NCI-H2107 treated with DMSO at 0.1 percent for 48 hours (cell line): ENCODE data around the gene ITGB5.

Experiments
- DNase-seq: peaks from one replicate; lab custom pipeline; 2025; ENCODE audit not compliant: unreplicated experiment; lab: John Stamatoyannopoulos, UW

The ITGB5 gene

GRCh38 chr3:124862006-124862405 is 25.2 kb downstream of the ITGB5 start:
- no peak for DNase-seq

- no peak for DNase-seq
Measured at GRCh38 chr3:124861041-124861440, 26.1 kb downstream of the ITGB5 start.

GRCh38 chr3:124860599-124860998 is 26.6 kb downstream of the ITGB5 start:
- DNase-seq = no peak

DNA sequence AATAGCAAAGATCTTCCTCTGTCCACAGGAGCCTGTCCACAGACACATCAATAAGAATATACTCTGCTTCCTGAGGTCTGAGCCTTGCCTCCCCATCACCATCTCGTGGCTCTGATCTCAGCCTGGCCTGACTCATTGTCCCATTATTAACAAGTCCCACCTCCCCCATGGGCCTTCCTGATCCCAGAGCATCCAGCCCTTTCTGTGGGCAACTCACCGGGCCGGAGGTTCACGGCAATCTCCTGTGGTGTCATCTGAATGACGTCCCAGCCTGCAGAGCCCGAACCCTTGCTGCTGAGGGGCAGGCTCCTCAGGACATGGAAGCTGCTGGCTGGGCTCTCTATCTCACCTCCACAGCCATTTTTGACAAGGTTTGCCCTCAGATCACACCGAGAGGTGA is 28.1 kb downstream of the ITGB5 start:
- DNase-seq = no peak

DNA sequence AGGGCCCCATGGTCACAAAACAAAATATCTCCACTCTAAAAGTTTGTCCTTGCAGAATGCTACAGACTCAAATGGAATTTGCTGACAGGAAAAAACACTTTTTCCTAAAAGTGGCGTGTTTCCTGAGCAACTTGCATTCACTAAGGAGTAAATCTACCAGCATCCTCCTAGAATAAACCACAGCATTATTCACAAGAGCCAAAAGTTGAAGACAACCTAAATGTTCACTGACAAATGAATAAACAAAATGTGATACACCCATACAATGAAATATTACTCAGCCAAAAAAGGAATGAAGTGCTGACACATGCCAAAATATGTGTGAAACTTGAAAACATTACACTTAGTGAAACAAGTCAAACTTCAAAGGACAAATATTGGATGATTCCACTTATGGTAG is 28.9 kb downstream of the ITGB5 start:
- no peak for DNase-seq

GRCh38 chr3:124856677-124857076 is 30.5 kb downstream of the ITGB5 start:
- no peak for DNase-seq

DNA sequence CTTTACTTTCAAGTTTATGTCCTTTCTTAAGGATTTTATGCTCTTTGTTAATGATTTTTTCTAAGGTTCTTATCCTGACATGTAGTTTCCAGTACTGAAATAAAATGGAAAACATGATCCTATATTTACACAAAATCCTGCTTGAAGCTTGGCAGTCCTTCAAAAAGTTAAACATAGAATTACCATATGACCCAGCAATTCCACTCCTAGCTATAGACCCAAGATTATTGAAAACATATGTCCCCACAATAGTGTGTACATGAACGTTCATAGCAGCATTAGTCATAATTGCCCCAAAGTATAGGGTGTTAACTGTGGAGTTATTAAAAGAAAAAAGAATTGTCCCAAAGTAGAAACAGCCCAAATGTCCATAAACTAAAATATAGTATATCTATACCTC is 33.2 kb downstream of the ITGB5 start:
- no peak for DNase-seq

GRCh38 chr3:124853446-124853845 is 33.7 kb downstream of the ITGB5 start:
- DNase-seq = no peak

- DNase-seq = no peak
Measured at GRCh38 chr3:124851905-124852304, 35.3 kb downstream of the ITGB5 start.

DNA sequence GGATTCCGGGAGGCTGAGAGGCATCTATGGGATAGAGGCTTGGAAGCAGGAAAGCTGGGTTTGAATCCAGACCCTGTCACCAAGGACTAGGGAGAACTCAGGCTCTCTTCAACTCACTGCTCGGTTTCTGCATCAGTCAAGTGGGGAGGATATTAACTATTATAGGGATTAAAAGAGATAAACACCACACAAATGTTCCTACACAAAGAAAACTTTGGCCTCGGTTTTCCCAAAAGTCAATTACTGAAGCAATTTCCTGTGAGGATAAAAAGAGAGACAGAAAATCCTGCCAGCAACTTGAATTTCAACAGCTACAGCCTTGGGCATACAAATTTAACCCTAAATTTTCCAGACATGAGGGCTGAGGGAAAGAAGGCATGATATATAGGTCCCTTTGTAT is 36.0 kb downstream of the ITGB5 start:
- no peak for DNase-seq

GRCh38 chr3:124850633-124851032 is 36.5 kb downstream of the ITGB5 start:
- no peak for DNase-seq

DNA sequence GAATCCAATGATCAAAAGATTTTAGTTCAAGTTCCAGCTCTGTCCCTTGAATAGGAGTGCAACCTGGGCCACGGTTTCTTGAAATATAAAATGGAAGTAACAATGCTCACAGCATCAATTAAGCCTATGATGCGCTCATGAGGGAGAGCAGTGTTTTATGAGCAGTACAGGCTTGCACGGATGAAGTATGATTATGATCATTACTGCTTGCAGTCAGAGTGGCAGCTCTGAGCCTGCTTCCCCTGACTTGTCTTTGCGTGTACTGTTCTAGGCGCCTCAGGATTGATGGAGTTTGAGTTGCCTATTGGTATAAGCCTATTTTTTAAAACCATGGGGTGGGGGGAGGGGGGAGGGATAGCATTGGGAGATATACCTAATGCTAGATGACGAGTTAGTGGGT is 37.0 kb downstream of the ITGB5 start:
- no peak for DNase-seq

- no peak for DNase-seq
Measured at GRCh38 chr3:124848300-124848699, 38.9 kb downstream of the ITGB5 start.

DNA sequence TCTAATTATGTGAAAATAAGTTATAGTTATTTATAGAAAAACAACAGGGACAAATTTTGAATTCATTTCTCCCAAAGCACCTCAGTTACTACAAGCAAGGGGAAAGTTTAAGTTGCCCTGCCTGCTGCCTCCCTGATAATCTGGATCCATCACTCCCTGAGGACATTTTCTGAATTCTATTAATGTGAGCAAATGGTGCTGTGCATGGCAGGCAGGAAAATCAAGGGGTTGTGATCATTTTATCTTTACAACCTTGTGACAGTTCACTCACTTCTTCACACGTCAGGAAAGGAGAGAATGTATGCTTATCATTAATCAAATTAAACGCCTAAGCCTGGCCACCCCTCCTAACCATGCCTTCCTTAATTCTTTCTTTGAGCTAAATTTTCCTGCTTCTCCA is 39.3 kb downstream of the ITGB5 start:
- no peak for DNase-seq

DNA sequence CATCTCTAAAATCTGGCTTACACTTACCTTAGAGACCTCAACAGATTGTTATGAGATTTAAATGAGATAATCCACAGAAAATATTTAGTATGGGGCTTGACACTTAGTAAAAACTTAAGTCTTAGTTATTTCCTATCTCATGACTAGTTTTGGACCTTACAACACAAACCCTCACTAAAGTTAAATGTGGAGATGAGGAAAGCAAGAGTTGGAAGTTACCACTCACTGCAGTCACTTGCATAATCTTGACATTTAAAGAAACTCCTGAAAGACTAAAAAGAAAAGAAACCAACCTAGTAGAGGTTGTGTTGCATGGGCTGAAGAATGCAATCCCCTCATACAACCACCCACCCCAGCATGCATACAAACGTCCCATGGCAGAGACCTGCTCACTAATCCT is 40.1 kb downstream of the ITGB5 start:
- DNase-seq = no peak

- DNase-seq = no peak
Measured at GRCh38 chr3:124846189-124846588, 41.0 kb downstream of the ITGB5 start.

GRCh38 chr3:124845406-124845805 is 41.8 kb downstream of the ITGB5 start:
- DNase-seq = no peak

DNA sequence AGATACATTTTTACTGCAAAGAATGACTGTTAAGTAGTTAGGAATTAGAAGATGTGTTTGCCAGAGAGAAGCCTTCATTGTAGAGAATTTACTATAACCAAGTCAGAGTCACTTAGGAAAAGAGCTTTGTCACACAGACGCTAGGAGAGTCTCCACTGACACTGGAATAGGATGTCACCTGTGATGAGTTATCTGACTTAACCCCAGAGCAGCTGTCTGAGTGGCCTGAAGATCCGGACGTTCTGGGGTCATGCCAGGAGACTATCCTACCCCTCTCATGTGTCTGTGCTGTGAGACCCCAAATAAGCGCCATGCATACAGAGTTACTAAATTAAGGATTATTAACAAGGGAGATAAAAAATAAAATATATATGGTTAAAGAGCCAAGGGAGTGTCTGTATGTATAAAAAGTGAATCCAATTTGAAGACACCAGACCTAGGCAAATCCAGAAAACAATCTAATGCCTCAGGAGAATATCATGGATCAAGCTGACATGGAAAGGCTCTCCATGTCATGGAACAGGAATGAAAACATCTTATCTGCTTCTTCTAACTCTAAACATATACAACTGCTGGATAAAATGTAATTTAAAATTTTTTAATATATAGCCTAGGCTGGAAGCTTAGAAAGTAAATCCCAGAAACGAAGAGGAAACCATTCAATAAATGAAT is 43.5 kb downstream of the ITGB5 start:
- no peak for DNase-seq

DNA sequence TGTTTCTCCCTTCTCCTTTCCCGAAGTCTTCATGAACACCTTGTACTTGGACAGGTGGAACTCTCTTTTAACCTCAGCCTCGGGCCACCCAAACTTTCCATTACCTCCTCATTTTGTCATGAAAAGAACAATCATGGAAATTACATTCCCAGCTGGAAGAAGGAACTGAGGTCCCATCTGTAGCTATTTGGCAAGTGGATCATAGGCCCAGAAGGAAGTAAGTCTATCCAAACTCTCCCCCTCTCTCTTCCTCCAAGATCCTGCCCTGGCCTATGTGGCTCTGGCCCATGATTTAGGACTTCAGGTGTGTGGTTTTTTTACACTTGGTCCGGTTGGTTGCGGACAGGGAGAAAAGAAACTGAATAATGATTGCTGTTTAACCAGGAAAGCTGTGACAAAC is 44.1 kb downstream of the ITGB5 start:
- DNase-seq = no peak

DNA sequence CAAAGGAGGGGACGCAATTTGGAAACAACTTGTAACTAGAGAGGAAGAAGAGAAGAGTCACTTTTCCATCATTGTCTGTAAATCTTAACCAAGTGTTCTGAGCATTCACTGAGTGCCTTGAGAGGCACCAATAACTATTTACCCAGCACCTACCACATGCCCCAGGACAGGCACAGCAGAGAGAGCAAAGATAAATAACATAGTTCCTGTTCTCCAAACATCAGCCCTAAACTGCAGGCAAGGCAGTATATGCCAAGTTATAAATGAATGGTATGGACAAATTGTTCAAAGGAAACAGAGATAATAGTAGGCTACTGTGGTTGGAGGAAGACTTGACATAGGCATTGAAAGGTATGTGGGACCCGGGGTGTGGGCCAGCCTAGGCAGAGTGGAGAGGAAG is 45.6 kb downstream of the ITGB5 start:
- no peak for DNase-seq

GRCh38 chr3:124840331-124840730 is 46.8 kb downstream of the ITGB5 start:
- DNase-seq = no peak

DNA sequence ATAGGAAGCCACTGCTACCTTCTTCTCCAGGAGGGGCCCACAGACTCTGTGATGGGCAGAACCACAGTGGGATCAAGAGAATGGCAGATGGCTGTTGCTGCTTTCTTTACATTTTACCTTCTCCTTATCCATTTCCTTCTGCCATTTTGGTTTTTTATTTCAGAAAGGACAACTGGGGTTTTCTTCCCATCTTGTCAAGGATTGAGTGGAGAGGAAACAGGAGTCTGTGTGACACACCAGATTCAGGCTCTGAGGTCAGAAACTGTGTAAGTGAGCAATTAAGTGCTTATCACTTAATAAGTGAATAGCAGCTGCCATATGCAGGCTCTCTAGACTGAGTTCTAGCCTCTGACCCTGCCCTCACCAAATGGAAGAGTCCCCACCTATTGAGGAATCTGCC is 47.3 kb downstream of the ITGB5 start:
- DNase-seq = no peak

GRCh38 chr3:124838963-124839362 is 48.2 kb downstream of the ITGB5 start:
- DNase-seq = no peak
